ENCODE results near the gene CHCHD4. TPM values are rescaled to one million over a fixed set of nuclear protein-coding genes. Genes with fewer than 3 reads are reported as not detected.

Gene CHCHD4
- total and polyA plus RNA-seq, 10 of the 15 experiments (the other 5 are each of a cell fraction or from before 2014, with no cell fraction given): 21.0 to 46.8 (median 29.0) TPM

GRCh38 chr3:14172496-14172895 is 47.8 kb upstream of the CHCHD4 start (continued):
- TF ChIP-seq ZNF592 (IDR thresholded peaks at IDR 0.05) (no peak), MYC (IDR thresholded peaks at IDR 0.05; ENCODE audit: insufficient read depth, insufficient read length, insufficient replicate concordance, low read length, severe bottlenecking) (no peak), MLLT1 (IDR thresholded peaks at IDR 0.05) (no peak), HCFC1 (IDR thresholded peaks at IDR 0.05; ENCODE audit: low read length) (no peak), ASH2L (IDR thresholded peaks at IDR 0.05; ENCODE audit: borderline replicate concordance, low read depth) (no peak)

- no peak for FAIRE-seq
- H2AFZ ChIP-seq (ENCODE audit: control insufficient read depth, low read depth, low read length): no peak overlapping the region
- ChIA-PET RAD21 (ENCODE audit: unreplicated experiment) (no interaction called here), POLR2A (no interaction called here), CTCF (interaction anchor here (1.0 to 2.0 kb wide), 4 partner anchors 8 to 274 kb away, joined by 3 to 8 read pairs (median 4); partner anchors contain the start of genes LSM3 and XPC), SMC1A (ENCODE audit: uncharacterized antibody, unreplicated experiment) (interaction anchor here (0.8 to 1.1 kb wide), 2 partner anchors 26 to 292 kb away, joined by 3 to 4 read pairs; no protein-coding TSS in a partner anchor)
- peaks cover 8 to 36% of the 10 kb centered on the region in 2 experiments for H3K36me3 ChIP-seq (ENCODE audit: control insufficient read depth in 2 of 2, insufficient read depth in 2 of 2, low read length in 1 of 2)
- no peak for DNase-seq (ENCODE audit: low read depth, low spot score)
- ATAC-seq: no peak
- no peak for TF ChIP-seq NRF1 (conservative IDR thresholded peaks at IDR 0.05; ENCODE audit: low read depth, low read length)
- no peak for TF ChIP-seq RAD51 (IDR thresholded peaks at IDR 0.05)
- no peak for TF ChIP-seq CEBPB (IDR thresholded peaks at IDR 0.05; ENCODE audit: borderline replicate concordance in 1 of 2, low read depth in 2 of 2, low read length in 2 of 2)
- TF ChIP-seq ZNF384 (IDR thresholded peaks at IDR 0.05; ENCODE audit: borderline replicate concordance, low read depth, low read length): no peak
- no peak for TF ChIP-seq RELB (IDR thresholded peaks at IDR 0.05; ENCODE audit: low read depth)
- no peaks in the 10 kb centered on the region for H3K9me3 ChIP-seq (replicated peaks; ENCODE audit: control insufficient read depth, insufficient read depth, low read length)
- no peak overlapping the region for H3K4me2 ChIP-seq (ENCODE audit: control insufficient read depth, insufficient read depth)
- no peaks in the 10 kb centered on the region for H4K20me1 ChIP-seq (ENCODE audit: control insufficient read depth, insufficient read depth)
- in situ Hi-C loops (cut with MboI): no loop called here
- 93% methylated on average over 2 of the region's 2 CpGs for WGBS (ENCODE audit: insufficient coverage, insufficient replicate concordance, low lambda C conversion rate, missing lambda C conversion rate)
- no peak overlapping the region for H3K27ac ChIP-seq (ENCODE audit: control insufficient read depth, insufficient read depth)
- no peak overlapping the region for H3K9ac ChIP-seq (ENCODE audit: control insufficient read depth, insufficient read depth, low read length)
- peaks cover 22% of the 10 kb centered on the region for H3K79me2 ChIP-seq (ENCODE audit: control insufficient read depth, insufficient read depth, low read length)
- H3K4me1 ChIP-seq (ENCODE audit: control insufficient read depth, insufficient read depth, low read length): peaks cover 9% of the 10 kb centered on the region
- intact Hi-C loops (cut with micrococcal nuclease; ENCODE audit: unreplicated experiment): no loop called here
- H3K27me3 ChIP-seq (replicated peaks in 1 of 2; ENCODE audit: control insufficient read depth in 2 of 2, insufficient read depth in 2 of 2, low read length in 1 of 2): no peaks in the 10 kb centered on the region
- no TSS peak for BruUV-seq (replicated peaks)
- no peak overlapping the region for H3K4me3 ChIP-seq
Observed at GRCh38 chr3:14170531-14171159, 46.0 kb upstream of the CHCHD4 start.

Measured in GM12878 (cell line).